Esophagus squamous epithelium (tissue), 4 donors: Measurements from ENCODE around the gene ACHE.

Experiments used
- CTCF ChIP-seq, 6 experiments: fragments of 450-650 bp in 4 of 6; fragments of 200-600 bp in 2 of 6; sonication (generic) in 2 of 6; IDR thresholded peaks; one replicate each; pipeline ENCODE4 v1.5.1; 2016 to 2019; ENCODE audit warnings: antibody characterized with exemption in 6 of 6, mild to moderate bottlenecking in 4 of 6, moderate library complexity in 4 of 6
- POLR2A ChIP-seq, 4 donors: fragments of 450-650 bp; IDR thresholded peaks; one replicate each; pipeline ENCODE4 v1.6.1; 2017; ENCODE audit warnings: antibody characterized with exemption in 4 of 4, mild to moderate bottlenecking in 4 of 4, moderate library complexity in 3 of 4

DNA sequence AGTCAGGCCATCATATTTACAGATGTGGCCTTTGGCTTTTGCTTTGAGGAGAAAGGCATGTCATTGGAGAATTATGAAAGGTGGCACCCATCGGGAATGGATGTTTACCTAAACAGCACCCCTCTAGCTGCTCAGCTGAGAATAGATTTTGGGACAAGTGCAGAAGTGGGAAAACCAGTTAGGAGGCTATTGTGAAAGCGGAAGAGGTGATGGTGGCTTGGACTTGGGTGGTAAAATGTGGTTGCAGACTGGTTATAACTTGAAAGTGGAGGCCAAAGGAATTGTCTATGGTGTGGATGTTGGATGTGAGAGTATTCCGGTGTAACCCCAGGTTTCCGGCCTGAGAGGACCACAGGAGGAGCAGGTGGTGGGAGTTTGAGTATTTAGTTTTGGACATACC lies 48.3 kb downstream of the ACHE start:
- TF ChIP-seq POLR2A (IDR thresholded peaks at IDR 0.05) = no peak
- TF ChIP-seq CTCF (IDR thresholded peaks at IDR 0.05) = no peak
